Eye (tissue), 1 donor: ENCODE measurements around the gene COL16A1.

Experiments
- DNase-seq: peaks from one replicate; pipeline ENCODE4 v3.0.0-alpha.2; 2015

The COL16A1 gene

DNA sequence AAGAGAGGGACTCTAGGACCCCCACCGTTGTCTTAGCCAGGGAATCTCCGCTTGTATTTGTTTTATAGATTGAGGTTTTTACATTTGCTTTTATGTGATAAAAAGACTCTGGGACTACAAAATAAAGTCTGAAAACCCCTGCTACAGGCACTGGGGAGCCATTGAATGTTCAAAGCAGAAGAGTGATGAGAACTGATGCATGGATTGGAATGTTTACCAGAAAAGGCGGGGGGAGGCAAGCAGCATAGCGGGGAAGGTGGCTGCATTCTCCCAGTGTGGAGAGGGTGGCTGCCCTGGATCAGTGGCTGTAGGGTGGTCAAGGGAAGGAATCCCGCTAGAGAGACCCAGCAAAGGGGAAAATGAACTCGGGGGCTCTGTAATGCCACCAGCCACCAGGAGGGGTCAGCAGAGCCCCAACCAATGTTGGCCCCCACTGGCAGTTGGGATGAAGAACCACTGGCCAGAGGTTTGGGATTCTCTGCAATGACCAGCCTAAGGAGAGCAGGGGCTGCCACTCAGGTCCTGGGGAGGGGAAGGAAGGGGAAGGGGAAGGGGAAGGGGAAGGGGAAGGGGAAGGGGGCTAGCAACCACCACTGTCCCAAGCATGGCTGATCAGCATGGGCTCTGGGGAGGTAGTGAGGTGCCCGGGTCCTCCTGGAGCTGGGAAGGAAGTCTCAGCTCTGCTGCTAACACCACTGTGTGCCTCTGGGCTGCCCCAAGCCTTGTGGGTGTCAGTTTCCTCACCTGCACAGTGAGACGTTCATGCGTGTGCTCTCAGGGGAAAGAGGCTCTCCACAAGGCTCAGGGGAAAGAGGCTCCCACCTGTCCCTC lies 40.0 kb downstream of the COL16A1 start:
- peak; percentile 90 for DNase-seq

DNA sequence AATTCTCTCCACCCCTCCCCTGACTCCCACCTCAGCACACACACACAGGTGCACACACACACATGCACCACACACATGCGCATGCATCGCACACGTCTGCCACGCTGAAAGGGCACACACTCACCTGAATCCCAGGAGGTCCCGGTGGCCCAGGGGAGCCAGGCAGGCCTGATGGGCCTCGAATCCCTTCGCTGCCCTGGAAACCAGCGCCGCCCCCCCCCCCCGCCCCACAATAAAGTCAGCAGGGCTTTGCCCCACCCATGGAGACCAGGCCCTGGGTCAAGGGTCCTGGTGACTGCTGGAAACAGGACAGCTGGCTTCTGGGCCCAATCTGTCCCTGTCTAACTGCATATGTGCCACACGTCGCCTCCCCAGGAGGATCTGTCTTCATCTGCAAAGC lies 41.4 kb downstream of the COL16A1 start:
- DNase-seq, result no peak

DNA sequence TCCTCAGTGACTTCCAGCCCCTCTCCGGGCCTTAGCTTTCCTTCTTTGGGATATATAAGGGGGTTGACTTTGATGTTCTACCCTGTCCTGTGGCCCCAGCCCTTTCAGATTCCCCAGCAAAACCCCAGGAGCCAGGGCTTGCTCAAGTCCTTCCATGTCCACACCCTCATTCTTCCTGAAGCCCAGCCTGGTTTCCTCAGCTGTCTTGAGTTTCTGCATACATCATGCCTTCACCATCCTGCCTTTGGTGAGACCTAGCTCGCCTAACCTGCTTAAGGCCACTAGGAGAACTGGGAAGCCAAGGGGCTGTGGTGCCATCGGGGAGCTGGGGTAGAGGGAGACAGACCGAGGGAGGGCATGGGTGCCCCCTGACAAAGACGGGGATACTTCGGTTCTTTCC lies 42.0 kb downstream of the COL16A1 start:
- DNase-seq, result no peak

DNA sequence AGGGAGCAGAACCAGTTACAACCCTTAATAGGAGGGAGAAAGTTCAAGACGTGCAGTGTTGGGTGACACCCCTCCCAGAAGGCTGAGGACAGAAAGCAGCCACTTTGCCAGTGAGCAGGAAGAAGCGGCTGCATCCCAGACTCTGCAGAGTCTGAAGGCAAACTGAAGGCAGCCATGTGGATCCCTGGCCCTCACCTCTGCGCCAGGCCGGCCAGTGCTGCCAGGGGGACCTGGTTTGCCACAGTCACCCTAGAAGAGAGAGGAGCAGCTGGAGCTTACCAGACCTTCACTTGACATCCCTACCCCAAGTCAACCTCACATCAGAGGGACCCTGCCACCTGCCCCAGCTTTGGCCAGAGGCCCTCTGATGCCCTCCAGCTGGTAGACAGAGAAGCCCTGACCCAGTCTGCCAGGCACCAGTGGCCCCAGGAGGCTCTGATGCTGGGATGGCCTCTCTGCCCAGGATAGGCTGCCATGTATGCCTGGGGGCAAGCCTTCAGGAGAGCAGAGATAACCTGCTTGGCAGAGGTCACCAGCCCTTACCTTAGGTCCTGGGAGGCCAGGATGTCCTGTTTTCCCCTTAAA lies 42.9 kb downstream of the COL16A1 start:
- DNase-seq, result no peak

DNA sequence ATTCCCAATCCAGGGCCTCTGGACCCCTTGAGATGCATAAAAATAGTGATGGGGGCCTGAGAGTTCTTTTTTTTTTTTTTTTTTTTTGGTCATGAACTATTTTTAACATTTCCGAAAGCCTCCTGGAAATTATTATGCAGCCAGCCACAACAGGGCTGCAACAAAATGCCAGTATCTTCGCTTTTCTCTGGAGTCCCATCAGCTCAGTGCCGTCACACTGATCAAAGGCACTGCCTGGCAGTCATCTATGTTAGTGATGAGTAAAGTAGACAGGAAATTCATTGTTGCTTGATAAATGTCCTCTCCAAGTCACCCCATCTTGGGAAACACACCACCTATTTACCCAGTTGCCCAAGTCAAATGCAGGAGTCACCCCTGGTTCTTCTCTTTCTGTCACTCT lies 43.9 kb downstream of the COL16A1 start:
- no peak for DNase-seq

DNA sequence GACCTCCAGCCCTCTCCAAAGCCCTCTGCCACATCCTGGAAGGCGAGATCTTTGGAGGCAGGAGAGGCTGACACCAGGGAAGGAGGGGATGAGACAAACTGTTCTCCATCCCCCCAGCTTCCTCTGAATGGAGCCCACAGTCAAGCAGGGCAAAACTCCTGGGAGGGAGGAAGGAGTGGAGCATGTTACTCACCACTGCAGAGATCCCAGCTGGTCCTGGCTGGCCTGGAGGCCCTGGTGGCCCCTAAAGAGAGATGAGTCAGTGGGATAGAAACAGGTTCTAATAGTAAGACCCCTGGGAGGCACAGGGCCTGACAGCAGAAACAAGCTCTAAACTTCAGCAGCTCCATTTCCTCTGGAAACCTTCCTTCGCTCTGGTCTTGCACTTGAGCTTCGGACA lies 45.1 kb downstream of the COL16A1 start:
- DNase-seq, result no peak

DNA sequence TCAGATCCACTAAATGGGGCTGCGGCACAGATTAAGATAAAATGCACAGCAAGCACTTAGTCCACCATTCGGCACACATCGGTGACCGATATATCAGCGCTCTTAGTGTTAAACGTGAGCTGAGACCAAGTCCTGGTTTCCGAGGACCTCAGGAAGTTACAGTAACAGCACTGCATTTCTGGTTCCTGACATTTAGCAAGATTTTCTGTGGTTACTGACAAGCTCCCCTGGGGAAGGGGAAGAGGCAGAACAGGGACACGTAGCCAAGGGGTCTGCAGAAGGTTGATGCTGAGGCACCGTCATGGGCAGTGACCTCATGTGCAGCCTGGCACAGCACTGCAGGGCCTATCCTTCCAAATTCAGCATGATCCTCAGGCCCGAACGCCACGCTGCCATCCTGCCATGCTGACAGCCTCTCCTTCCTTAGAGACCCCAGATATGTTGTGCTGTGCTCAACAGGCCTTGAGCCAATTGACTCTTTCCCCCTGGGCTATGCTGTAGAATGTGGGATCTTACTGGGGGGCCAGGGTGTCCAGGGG lies 45.8 kb downstream of the COL16A1 start:
- DNase-seq, result no peak

DNA sequence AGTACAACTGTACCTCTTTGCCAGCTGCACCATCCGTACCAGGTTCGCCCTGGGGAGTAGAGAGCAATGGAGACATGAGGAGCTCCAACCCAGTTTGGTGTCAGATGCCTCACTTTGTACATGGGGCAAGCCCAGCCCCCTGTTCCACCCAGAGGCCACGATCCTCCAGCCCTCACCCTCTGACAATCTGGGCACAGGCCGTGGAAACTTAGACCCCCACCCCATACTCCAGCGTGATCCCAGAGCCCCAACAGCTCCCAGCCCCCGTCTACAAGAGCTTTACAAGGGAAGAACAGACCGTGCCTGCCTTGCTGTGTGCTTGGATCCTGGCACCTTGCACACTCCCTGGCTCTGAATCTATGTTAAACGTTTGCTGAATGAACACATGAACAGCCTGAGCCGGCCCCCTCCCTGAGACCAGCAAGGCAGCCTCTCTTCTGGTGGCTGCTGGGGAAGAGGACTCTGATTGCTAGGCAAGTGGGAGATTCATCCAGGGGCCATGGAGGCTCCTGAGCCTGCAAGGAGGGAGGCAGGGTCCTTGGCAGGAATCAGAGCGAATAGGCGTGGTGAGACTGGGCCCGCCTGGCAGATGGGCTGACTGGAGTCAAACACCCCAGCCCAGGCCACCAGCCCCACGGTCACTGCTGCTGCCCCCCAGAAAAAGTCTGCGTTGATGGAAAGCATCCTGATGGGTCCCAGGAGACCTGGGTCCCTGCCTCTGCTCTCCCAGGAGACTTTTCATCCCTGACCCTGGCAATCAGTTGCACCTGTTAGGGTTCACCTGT lies 46.6 kb downstream of the COL16A1 start:
- no peak for DNase-seq

DNA sequence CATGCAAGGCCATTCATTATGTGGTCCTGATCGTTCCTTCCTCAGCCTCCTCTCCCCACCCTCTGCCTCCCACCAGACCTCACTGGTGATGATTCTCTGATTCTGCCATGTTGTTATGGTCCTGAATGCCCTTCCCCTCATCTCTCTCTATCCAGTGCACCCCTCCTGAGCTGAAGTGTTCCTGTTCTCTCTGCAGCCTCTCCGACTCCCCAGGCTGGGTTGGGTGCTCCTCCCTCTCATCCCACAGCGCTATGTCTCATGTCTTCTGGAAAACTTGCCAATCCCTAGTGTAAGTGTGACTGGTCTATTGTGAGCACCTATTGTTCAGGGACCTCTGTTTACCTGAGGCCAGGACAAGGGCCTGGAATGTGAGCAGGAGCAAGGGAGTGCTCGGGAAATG lies 48.1 kb downstream of the COL16A1 start:
- DNase-seq, result no peak

DNA sequence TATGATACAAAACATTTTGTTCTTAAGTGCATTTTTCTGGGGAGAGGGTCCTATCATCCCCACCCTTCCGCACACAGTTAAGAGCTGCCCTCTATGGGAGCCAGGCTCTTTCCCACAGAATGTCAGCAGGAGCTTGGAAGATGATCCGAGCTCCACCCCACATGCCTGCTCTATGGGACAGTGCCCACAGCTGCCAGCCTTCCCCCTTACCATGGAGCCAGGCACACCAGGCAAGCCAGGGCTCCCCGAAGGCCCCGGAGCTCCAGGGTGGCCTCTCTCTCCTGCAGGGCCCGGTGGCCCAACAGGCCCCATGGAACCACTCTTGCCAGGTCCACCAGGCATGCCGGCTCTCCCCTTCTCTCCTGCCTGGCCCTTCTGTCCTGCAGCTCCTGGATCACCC lies 48.7 kb downstream of the COL16A1 start:
- DNase-seq, result no peak

DNA sequence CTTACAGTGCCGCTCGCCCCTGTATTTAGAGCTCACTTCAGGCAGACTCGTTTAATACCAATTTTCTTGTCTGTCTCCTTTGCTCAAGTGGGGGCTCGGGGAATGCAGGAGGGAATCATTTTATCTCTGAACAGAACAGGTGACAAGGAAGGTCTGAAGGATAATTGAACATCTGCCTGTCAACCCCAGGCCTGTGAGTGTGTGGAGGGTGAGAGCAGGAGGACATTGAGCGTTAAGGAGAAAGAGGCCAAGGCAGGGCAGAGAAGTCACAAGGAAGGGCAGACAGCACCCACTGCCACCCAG lies 49.4 kb downstream of the COL16A1 start:
- no peak for DNase-seq

DNA sequence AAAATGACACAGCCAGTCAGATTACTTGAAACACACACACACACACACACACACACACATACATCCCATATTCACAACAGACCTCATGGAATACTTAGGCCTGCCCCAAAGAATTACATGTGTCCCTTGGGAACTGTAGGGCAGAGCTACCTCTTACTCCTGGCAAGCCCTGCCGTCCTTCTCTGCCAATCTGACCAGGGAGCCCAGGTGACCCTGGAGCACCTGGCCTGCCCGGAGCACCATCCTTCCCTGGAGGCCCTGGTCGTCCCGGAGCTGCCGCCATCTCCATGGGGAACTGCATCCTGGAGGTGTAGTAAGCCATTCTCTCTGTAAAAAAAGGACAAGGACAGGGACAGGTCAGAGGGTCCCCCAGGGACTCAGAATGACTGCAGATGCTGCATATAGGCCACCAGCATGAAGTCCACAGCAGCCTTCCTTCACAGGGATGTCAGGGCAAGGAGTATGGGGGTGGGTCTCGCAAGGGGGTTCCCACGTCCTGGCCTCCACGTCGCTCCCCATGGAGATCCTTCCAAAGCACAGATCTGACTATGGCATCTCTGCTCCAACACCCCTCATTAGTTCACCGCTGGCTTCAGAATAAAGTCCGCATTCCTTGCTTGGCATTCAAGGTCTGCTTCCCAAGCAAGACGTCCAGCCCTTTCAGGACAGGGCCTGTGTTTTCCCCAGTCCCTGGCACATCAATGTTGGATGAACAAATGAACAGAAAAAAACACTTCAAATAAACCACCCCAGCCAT lies 49.9 kb downstream of the COL16A1 start:
- DNase-seq, result no peak

DNA sequence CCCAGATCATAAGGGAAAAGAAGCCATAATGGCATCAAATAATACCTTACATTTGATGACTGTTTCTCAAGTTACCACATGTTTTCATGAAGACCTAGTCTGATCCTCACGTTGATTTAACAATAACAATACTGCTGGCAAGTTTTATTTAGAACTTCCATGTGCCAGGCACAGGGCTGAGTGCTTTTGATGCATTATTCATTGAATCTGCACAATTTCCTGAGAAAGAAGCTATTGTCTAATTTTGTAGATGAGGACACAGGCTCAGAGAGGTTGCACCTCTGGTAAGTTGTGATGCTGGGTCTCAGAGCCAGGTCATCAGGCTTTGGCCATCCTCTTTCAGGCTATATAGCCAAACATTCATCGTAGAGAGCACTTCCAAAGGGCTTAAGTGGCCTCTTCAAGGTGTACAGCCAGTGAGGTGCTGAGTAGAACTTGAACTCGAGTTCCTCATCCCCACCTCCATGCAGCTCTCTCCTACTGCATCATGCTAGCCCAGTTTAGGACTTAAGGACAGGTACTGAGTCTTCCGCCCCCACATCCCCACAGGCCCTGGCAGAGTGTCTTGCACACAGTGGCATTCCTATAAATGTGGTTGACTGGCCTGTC lies 50.8 kb downstream of the COL16A1 start:
- no peak for DNase-seq

DNA sequence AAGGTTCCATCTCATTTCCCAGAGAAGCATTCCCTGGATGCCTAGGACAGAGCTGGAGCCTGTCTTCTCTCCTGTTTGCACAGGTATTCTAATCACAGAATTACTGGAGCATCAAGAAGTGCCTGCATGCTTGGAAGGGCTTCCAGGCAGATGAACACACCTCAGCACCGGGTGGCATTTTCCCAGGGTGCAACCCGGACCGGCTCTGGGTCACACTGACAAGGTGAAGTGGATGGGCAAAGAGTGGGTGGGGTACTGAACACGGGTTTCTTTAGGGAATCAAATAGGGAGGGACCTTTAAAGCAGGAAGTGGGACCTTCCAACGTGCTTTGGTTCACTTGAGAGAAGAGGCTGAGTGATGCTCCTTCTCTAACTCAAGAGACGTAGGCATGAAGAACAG lies 52.1 kb downstream of the COL16A1 start:
- no peak for DNase-seq

DNA sequence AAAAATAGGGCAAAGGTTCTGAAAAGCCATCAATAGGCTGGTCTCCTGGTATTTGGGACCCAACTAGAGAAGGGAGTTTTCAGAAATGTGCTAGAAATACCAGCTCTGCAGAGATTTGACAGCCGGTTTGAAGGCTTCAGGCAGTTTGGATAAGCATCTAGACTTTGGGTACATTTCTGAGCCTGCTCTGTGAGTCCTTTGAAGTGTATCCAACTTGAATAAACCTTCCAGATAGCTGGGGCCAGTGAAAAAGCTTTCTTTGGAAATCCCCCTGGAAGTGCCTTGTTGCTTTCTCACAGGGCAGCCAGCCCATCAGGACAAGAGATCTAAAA lies 52.8 kb downstream of the COL16A1 start:
- DNase-seq, result no peak

DNA sequence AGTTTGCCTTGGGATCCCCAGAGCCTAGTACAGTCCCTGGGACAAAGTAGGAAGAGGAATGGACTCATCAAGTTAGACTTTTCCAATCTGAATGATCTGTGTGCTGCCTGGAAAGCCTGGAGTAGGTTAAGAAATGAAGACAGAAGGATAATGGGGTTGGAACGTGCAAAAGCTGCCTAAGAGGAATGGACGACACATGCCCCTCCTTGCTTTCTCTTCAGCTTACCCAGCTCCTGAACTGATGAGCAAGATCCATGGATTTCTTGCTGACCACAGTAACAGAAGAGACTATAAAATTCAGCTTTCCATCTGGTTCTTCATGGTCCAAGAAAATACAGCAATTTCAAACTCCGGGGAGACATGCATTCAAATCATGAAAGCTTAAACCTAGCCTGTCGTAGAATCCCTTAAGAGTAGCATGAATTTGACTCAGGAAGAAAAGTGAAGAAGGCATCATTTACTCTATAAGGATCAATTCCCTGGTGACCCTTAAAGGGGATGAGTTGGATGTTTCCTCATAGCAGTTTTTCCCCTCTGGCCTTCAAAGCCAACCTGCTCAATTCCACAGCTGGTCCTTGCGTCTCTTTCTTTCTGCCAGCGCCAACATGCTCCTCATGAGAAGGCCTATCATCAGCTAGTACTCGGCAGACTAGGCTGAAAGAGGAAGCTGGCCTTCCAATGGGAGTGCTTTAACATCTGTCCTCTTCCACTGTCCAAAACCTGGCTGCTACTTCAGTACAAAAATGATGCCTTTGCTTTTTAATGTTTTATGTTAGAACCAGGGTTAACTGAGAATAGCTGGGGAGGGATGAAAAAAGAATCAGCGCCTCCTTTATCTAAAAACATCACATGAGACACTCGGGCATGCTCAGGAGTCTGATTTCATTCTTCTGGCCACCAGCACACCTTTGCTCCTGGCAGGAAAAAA lies 53.4 kb downstream of the COL16A1 start:
- DNase-seq, result no peak

DNA sequence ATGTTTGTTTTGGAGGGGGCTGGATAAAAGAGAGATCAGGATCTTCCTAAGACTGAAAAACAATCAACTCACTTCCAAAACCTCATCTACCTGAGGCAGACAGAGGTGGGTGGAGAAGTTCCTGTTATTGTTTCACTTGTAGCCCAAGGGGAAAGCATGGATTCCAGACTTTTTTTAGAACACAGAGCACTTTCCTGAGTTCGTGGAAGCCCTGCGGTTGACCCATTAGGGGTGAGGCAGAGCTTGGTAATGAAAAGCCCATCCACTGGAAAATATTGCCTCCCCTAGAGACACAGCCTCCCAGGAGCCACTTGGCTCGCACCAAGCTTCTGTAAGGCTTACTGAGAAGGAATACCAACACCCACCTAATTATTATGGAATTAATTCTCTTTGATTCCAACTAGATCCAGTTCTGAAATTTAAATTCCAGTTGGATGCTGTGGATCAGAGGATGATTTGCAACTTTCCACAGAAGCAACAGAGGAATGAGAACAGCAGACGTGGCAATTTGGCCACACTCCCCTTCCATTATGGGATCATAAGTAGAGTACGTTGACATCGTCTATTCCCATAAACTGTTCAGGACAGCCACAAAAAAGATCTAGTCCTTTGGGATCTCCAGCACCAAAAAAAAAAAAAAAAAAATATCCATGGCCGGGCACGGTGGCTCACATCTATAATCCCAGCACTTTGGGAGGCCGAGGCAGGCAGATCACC lies 55.0 kb downstream of the COL16A1 start:
- no peak for DNase-seq

DNA sequence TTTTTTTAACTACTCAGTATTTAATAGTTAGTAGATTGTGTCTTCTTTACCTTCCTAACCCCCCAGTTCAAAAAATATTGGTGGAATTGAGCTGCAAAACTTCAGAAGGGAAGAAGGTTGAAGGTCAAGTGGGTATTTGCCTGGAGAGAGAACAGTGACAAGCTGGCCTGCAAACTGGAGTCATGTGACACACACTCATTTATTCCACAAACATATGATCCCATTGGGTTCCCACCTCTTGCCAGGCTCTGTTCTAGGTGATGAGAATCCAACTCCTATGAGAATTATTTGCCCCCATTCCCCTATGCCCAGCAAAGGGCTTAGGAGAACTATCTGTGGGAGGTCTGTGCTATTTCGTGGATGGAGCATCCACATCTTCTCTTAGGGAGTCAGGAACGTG lies 55.6 kb downstream of the COL16A1 start:
- DNase-seq, result no peak

DNA sequence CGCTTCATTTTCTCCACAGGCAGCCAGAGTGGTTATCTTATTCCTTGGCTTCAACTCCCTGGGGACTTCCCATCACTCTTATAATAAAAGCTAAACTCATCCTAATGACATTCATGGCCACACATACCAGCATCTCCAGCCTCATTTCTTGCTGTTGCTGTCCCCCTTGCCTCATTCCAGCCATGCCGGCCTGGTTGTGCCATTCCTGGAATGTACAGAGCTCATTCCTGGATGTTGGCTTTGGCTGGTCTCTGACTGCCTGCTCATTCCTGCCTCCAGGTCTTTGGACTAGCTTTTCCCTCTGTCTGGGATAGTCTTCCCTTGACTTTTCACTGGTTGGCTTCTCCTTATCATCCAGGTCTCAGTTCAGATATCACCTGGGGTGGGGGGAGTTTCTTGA lies 56.7 kb downstream of the COL16A1 start:
- DNase-seq, result no peak

DNA sequence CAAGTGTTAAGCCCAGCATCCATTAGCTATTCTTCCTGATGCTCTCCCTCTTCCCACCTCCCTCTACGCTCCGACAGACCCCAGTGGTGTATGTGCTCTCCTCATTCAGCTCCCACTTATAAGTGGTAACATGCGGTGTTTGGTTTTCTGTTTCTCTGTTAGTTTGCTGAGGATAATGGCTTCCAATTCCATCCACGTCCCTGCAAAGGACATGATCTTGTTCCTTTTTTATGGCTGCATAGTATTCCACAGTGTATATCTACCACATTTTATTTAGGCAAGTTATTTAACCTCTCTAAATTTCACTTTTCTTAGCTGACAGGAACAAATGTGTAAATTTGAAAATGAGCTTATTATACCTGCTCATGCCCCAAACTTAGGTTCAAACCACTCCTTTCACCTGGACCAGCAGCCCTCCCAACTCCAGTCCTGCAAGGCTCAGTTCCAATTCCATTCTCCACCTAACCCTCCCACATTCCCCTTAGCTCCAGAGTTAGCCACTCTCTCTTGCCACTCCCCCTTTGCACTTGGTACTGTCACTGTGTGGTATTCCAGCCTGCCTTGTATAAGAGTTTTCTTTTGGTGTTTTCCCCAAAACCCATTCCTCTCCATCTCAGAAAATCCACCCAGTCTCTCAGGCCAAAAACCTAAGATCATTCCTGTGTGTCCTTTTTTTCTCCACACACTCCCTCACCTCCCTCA lies 57.4 kb downstream of the COL16A1 start:
- no peak for DNase-seq

DNA sequence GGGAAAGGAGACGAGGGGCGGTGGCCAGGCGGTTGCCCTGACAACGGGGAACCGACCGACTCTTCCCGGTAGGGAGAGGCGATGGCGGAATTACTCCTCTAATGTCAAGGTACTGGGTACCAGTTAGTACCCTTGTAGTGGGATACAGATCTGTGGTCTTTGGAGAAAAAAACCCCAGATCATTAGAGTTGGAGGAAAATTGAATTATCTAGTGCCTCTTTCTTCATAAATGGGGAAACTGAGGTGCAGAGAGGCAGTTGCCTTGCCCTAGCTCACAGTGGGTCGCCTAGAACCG lies 58.6 kb downstream of the COL16A1 start:
- no peak for DNase-seq
